Mesodermal cell (in vitro differentiated cells): Measurements from ENCODE around the gene FBXW5.

Experiments
- H3K27ac ChIP-seq: 2 replicates; pipeline ENCODE4 v1.7.0; 2013; ENCODE audit warnings: mild to moderate bottlenecking, low read depth, low read length, moderate library complexity; ENCODE audit not compliant: severe bottlenecking
- H3K36me3 ChIP-seq: 2 replicates; pipeline ENCODE4 v1.7.1; 2013; ENCODE audit warnings: mild to moderate bottlenecking, low read length, moderate library complexity; ENCODE audit not compliant: control insufficient read depth, insufficient read depth
- H3K4me1 ChIP-seq: one replicate; pipeline ENCODE4 v1.7.1; 2013; ENCODE audit warnings: mild to moderate bottlenecking, low read length; ENCODE audit not compliant: insufficient read depth, control insufficient read depth, poor library complexity, severe bottlenecking
- H3K4me3 ChIP-seq: 2 replicates; pipeline ENCODE4 v1.7.0; 2013; ENCODE audit warnings: low read length, control low read depth, mild to moderate bottlenecking; ENCODE audit not compliant: insufficient read depth, poor library complexity, severe bottlenecking; ENCODE audit errors: extremely low read depth
- H3K9me3 ChIP-seq: 2 replicates; pipeline ENCODE4 v1.7.1; 2013; ENCODE audit warnings: mild to moderate bottlenecking, low read length, moderate library complexity; ENCODE audit not compliant: control insufficient read depth
- WGBS, 2 experiments: methylation state at CpG; one replicate each; pipeline ENCODE4 v1.1.5; 2013; ENCODE audit warnings: missing lambda C conversion rate in 2 of 2; ENCODE audit not compliant: insufficient coverage in 2 of 2; 5-methylcytosine and 5-hydroxymethylcytosine counted together

FBXW5 gene

GRCh38 chr9:136952876-136953770 is 8.6 kb upstream of the FBXW5 start:
- Histone ChIP-seq H3K4me1 (no peaks in the 10 kb centered on the region), H3K9me3 (peaks cover 3% of the 10 kb centered on the region), H3K27ac (no peak overlapping the region), H3K4me3 (no peak overlapping the region), H3K36me3 (no peaks in the 10 kb centered on the region)
- WGBS, 2 experiments: 90 to 93% methylated on average over 33 to 38 of the region's 44 CpGs

GRCh38 chr9:136952321-136952850 is 7.8 kb upstream of the FBXW5 start:
- no peaks in the 10 kb centered on the region for H3K36me3 ChIP-seq
- H3K27ac ChIP-seq: no peak overlapping the region
- no peak overlapping the region for H3K4me3 ChIP-seq
- no peaks in the 10 kb centered on the region for H3K4me1 ChIP-seq
- peaks cover 3% of the 10 kb centered on the region for H3K9me3 ChIP-seq
- WGBS, 2 experiments: 86 to 87% methylated on average over 11 of the region's 15 CpGs

DNA sequence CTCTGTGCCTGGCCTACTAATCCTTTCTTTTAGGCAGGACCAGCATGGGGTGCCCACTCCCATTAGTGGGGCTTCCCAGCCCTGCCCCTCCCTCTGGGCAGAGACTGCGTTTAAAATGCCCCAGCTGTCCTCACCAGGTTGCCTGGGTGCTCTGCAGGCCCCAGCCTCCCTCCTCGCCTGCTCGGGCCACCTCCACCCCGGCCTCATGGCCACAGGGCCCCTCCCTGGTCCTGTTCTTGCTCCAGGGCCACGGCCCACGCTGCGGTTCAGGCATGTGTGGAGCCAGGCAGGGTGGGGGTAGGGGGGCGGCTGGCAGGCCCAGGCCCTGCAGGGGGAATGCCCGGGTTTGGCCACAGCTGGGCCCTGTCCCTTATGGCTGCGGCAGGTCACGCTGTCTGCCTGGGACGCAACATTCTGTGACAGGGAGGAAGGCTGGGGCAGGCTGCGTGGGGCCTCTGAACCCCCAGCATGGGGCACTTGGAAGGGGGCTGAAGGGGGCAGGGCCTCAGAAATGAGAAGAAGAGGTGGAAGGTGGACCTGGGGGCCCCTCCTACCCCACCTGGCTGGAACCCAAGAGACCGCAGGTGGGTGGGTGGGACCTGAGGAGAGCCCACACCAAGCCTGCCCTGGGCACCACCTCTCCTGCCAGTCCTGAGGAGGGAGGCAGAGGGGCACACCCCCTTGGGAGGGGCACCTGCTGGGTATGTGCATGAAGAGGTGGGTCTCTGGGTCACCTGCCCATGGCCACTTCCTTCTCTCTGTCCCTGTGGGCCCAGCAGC is 7.2 kb upstream of the FBXW5 start, which contains the start of gene LCN12:
Gene LCN12 (plus strand): TSS at position 733 of the 780 bp plus-strand sequence. CDS start 55 bp downstream, outside the sequence.
- H3K4me1 ChIP-seq: no peaks in the 10 kb centered on the region
- H3K27ac ChIP-seq: no peak within 1 kb of the TSS
- H3K36me3 ChIP-seq: no peaks in the 10 kb centered on the region
- WGBS, 2 experiments: 86% methylated on average over 7 to 13 of the region's 14 CpGs
- peaks cover 3% of the 10 kb centered on the region for H3K9me3 ChIP-seq
- H3K4me3 ChIP-seq: no peak within 1 kb of the TSS

DNA sequence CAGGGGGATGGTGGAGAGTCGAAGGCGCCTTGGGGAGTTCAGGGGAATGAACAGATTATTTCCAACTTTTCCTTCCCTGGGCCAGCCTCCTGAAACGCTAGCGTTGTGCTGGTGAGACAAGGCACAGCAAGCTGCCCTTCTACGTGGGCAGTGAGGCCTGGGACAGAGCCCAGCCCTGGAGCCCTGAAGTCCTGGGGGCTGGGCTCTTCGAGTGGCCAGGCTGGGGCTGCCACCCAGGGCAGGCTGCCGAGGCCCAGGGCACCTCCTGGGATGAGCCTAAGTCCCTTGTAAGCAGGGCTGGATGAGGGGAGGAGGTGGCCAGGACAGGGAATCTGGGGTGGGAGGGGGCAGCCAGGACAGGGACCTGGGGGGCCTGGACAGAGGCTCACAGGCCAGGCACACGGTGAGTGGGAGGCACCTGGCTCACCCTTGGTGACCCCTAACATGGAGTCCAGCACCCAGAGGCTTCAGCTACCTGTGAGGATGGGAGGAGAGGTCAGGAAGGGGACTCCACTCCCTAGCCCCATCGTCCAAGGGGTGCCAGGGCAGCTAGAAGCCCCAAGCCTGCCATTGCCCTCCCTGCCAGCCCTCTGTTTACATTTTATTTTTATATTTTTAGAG is 6.2 kb upstream of the FBXW5 start:
- 59 to 63% methylated on average over 8 of the region's 9 CpGs for WGBS, 2 experiments
- no peaks in the 10 kb centered on the region for H3K36me3 ChIP-seq
- no peaks in the 10 kb centered on the region for H3K9me3 ChIP-seq

GRCh38 chr9:136949817-136950655 is 5.5 kb upstream of the FBXW5 start:
- Histone ChIP-seq H3K27ac (no peak overlapping the region), H3K4me1 (no peaks in the 10 kb centered on the region), H3K9me3 (no peaks in the 10 kb centered on the region), H3K4me3 (peak overlapping the region; percentile 34), H3K36me3 (no peaks in the 10 kb centered on the region)
- 7 to 10% methylated on average over 46 to 56 of the region's 63 CpGs for WGBS, 2 experiments

More for the DNA sequence above, 6.2 kb upstream of the FBXW5 start:
- Histone ChIP-seq H3K27ac (no peak overlapping the region), H3K4me3 (peak overlapping the region; percentile 34), H3K4me1 (no peaks in the 10 kb centered on the region)

DNA sequence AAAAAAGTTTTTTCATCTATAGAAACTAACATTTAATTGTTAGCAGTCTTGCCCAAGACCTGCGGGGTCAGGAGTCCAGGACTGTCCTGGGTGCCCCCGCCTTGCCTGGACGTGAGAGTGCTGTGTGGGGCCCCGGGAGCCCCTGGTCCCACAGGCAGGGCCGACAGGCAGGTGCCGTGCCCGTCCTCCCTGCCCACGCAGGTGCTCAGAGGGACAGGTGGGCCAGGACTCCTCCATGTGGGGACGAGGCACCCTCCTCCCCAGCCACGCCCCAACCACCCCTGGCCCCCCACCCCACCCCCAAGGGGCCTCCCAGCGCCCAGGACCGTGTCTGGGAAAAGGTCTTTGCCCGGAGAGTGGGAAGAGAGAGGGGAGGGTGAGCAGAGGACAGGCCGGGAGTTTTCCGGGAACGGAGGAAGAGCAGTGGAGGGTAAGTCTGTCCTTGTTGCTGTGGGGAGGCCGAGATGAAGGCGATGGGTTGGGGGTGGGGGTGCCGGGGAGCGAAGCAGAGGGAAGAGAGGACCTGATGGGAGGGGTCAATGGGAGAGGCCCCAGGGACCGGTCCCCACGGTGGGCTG is 4.8 kb upstream of the FBXW5 start:
- Histone ChIP-seq H3K4me3 (peak overlapping the region; percentile 34), H3K27ac (no peak overlapping the region), H3K9me3 (no peaks in the 10 kb centered on the region), H3K4me1 (no peaks in the 10 kb centered on the region), H3K36me3 (no peaks in the 10 kb centered on the region)
- WGBS, 2 experiments: 31 to 40% methylated on average over 6 to 18 of the region's 22 CpGs

- no peak overlapping the region for H3K27ac ChIP-seq
- 62 to 66% methylated on average over 9 to 14 of the region's 15 CpGs for WGBS, 2 experiments
- no peaks in the 10 kb centered on the region for H3K4me1 ChIP-seq
- no peaks in the 10 kb centered on the region for H3K9me3 ChIP-seq
- no peak overlapping the region for H3K4me3 ChIP-seq
- peaks cover 3% of the 10 kb centered on the region for H3K36me3 ChIP-seq
Observed at GRCh38 chr9:136947955-136948510, 3.5 kb upstream of the FBXW5 start.

- Histone ChIP-seq H3K27ac (no peak overlapping the region), H3K36me3 (peaks cover 10% of the 10 kb centered on the region), H3K4me3 (no peak overlapping the region), H3K9me3 (no peaks in the 10 kb centered on the region), H3K4me1 (peaks cover 4% of the 10 kb centered on the region)
- WGBS, 2 experiments: 80 to 88% methylated on average over 15 to 21 of the region's 26 CpGs
Observed at GRCh38 chr9:136947028-136947891, 2.7 kb upstream of the FBXW5 start.
